PC-3 (cell line): ENCODE results near the gene OR10AD1. TPM values are rescaled to one million over a fixed set of nuclear protein-coding genes. Genes with fewer than 3 reads are reported as not detected.
A peak's percentile ranks its signal among the peaks of the same experiment; 100 is the strongest.

Source experiments
- ATAC-seq: fragments of 200-7000 bp; cut with Tn5 transposase; 2 replicates; pipeline ENCODE4 v1.9.1; 2020; ENCODE audit warnings: mild to moderate bottlenecking, moderate library complexity
- BruUV-seq: library from RNA; stranded (reverse); fragments of 400-500 nt; replicated peaks from 2 replicates; lab custom pipeline; 2021; lab: Mats Ljungman, UMichigan
- CTCF ChIA-PET: fragments of 300-600 bp; sonication (Branson Sonifier 250); formaldehyde crosslinking; loops from one replicate; lab custom pipeline; 2022; ENCODE audit warnings: antibody characterized with exemption; lab: Charles Lee
- POLR2A ChIA-PET: fragments of 300-600 bp; sonication (Branson Sonifier 250); formaldehyde crosslinking; loops from one replicate; lab custom pipeline; 2022; ENCODE audit warnings: antibody characterized with exemption; ENCODE audit not compliant: unreplicated experiment; lab: Charles Lee
- DNase-seq: peaks from one replicate; pipeline ENCODE4 v3.0.0-alpha.2; 2015
- H2AFZ ChIP-seq: fragments of 300-600 bp; sonication (generic); 2 replicates; pipeline ENCODE4 v1.6.0; 2016; ENCODE audit warnings: antibody characterized with exemption, low read length
- H3F3A ChIP-seq: fragments of 300-600 bp; sonication (generic); one replicate; pipeline ENCODE4 v1.6.0; 2017; ENCODE audit warnings: antibody characterized with exemption, low read length, control low read depth, mild to moderate bottlenecking; ENCODE audit not compliant: unreplicated experiment
- H3K27ac ChIP-seq: fragments of 300-600 bp; sonication (generic); 2 replicates; pipeline ENCODE4 v1.5.1; 2016; ENCODE audit warnings: mild to moderate bottlenecking, low read length
- H3K27me3 ChIP-seq: fragments of 300-600 bp; sonication (generic); 2 replicates; pipeline ENCODE4 v1.6.1; 2016; ENCODE audit warnings: low read length, mixed read lengths
- H3K36me3 ChIP-seq: fragments of 300-600 bp; sonication (generic); 2 replicates; pipeline ENCODE4 v1.6.1; 2016; ENCODE audit warnings: low read depth, mixed run types, low read length, mixed read lengths
- H3K4me1 ChIP-seq: fragments of 300-600 bp; sonication (generic); 2 replicates; pipeline ENCODE4 v1.5.1; 2016; ENCODE audit warnings: low read length; ENCODE audit not compliant: insufficient read depth
- H3K4me2 ChIP-seq: fragments of 300-600 bp; sonication (generic); 2 replicates; pipeline ENCODE4 v1.6.0; 2016; ENCODE audit warnings: low read length
- H3K4me3 ChIP-seq: fragments of 300-600 bp; sonication (generic); 2 replicates; pipeline ENCODE4 v1.5.1; 2016; ENCODE audit warnings: mild to moderate bottlenecking, low read length, mixed read lengths
- H3K79me2 ChIP-seq: fragments of 300-600 bp; sonication (generic); 2 replicates; pipeline ENCODE4 v1.6.1; 2017; ENCODE audit warnings: low read length, mixed read lengths
- H3K9ac ChIP-seq: fragments of 300-600 bp; sonication (generic); 2 replicates; pipeline ENCODE4 v1.6.0; 2016; ENCODE audit warnings: mild to moderate bottlenecking, low read length
- H3K9me2 ChIP-seq: fragments of 300-600 bp; sonication (generic); replicated peaks from 2 replicates; pipeline ENCODE4 v1.6.1; 2016; ENCODE audit warnings: mixed run types, low read length, mixed read lengths
- H3K9me3 ChIP-seq: fragments of 300-600 bp; sonication (generic); 2 replicates; pipeline ENCODE4 v1.6.1; 2016; ENCODE audit warnings: low read length, mixed read lengths
- H4K20me1 ChIP-seq: fragments of 300-600 bp; sonication (generic); 2 replicates; pipeline ENCODE4 v1.6.1; 2016; ENCODE audit warnings: low read length, mixed read lengths
- CTCF ChIP-seq: fragments of 300-600 bp; sonication (generic); conservative IDR thresholded peaks from 2 replicates; pipeline ENCODE4 v1.5.1; 2017; ENCODE audit warnings: antibody characterized with exemption, low read depth, mild to moderate bottlenecking, low read length
- EZH2 ChIP-seq: fragments of 300-600 bp; sonication (generic); IDR thresholded peaks from one replicate; pipeline ENCODE4 v1.6.1; 2017; ENCODE audit warnings: antibody characterized with exemption, mild to moderate bottlenecking, low read length; ENCODE audit not compliant: unreplicated experiment
- EZH2phosphoT487 ChIP-seq: fragments of 300-600 bp; sonication (generic); IDR thresholded peaks from 2 replicates; pipeline ENCODE4 v1.6.1; 2018; ENCODE audit warnings: mild to moderate bottlenecking, antibody characterized with exemption, low read length, borderline replicate concordance
- intact Hi-C: fragments of 100-400 bp; cut with micrococcal nuclease; formaldehyde crosslinking; loops from 2 replicates; pipeline ENCODE4 v1.9.0; 2023
- total RNA-seq: library from RNA; depleted of rRNA; stranded (reverse); fragments of >200 nt; gene quantifications from 2 replicates; pipeline ENCODE4 v1.2.3, GENCODE V29; 2014

The OR10AD1 gene
- total RNA-seq, 1 experiment from 2014 or later = not detected

GRCh38 chr12:48169011-48169410 lies 34.1 kb downstream of the OR10AD1 start:
- intact Hi-C loops = no loop called here
- no peaks in the 10 kb centered on the region for H4K20me1 ChIP-seq
- H3K4me2 ChIP-seq = no peak overlapping the region
- DNase-seq (no peak), ATAC-seq (no peak)
- BruUV-seq = no TSS peak
- H3K36me3 ChIP-seq = no peaks in the 10 kb centered on the region
- H3K4me3 ChIP-seq = no peak overlapping the region
- no peaks in the 10 kb centered on the region for H3K9me2 ChIP-seq
- H3K9ac ChIP-seq = no peak overlapping the region
- no peaks in the 10 kb centered on the region for H3F3A ChIP-seq
- H3K9me3 ChIP-seq = no peaks in the 10 kb centered on the region
- H3K27me3 ChIP-seq = peaks cover 4% of the 10 kb centered on the region; the same call in 1 of the 2 replicates
- ChIA-PET POLR2A (no interaction called here), CTCF (no interaction called here)
- no peak overlapping the region for H2AFZ ChIP-seq
- TF ChIP-seq EZH2phosphoT487 = no peak
- no peak for TF ChIP-seq CTCF
- TF ChIP-seq EZH2 = no peak
- no peak overlapping the region for H3K27ac ChIP-seq
- H3K4me1 ChIP-seq = no peaks in the 10 kb centered on the region
- no peaks in the 10 kb centered on the region for H3K79me2 ChIP-seq

- no peak for TF ChIP-seq EZH2
- TF ChIP-seq CTCF = peak; percentile 93
- no peak for TF ChIP-seq EZH2phosphoT487
- peak; percentile 51 for ATAC-seq
- Histone ChIP-seq H4K20me1 (no peaks in the 10 kb centered on the region), H3K9ac (no peak overlapping the region), H3K27me3 (no peaks in the 10 kb centered on the region), H3K36me3 (no peaks in the 10 kb centered on the region), H3K4me1 (no peaks in the 10 kb centered on the region), H3F3A (no peaks in the 10 kb centered on the region), H2AFZ (no peak overlapping the region), H3K4me2 (no peak overlapping the region), H3K4me3 (no peak overlapping the region), H3K9me2 (no peaks in the 10 kb centered on the region), H3K27ac (no peak overlapping the region), H3K9me3 (no peaks in the 10 kb centered on the region), H3K79me2 (no peaks in the 10 kb centered on the region)
- CTCF ChIA-PET = no interaction called here
- POLR2A ChIA-PET = no interaction called here
- BruUV-seq = no TSS peak
- DNase-seq = peak; percentile 69
- intact Hi-C loops = loop anchor here (1.0 to 2.0 kb wide), 2 partner anchors 81 to 201 kb away; no protein-coding TSS in a partner anchor
These were observed 37.8 kb downstream of the OR10AD1 start for GRCh38 chr12:48165089-48165981.

- Histone ChIP-seq H3K4me2 (no peak overlapping the region), H3K9ac (no peak overlapping the region), H3K79me2 (no peaks in the 10 kb centered on the region), H4K20me1 (no peaks in the 10 kb centered on the region), H3K9me3 (no peaks in the 10 kb centered on the region), H2AFZ (0 out of 2 replicates have a peak overlapping the region, but pooled peaks have one; percentile 43), H3K27me3 (no peaks in the 10 kb centered on the region), H3F3A (no peaks in the 10 kb centered on the region), H3K27ac (no peak overlapping the region), H3K4me1 (no peaks in the 10 kb centered on the region), H3K4me3 (no peak overlapping the region), H3K9me2 (no peaks in the 10 kb centered on the region), H3K36me3 (no peaks in the 10 kb centered on the region)
- POLR2A ChIA-PET = interaction anchor here (0.5 kb wide), 1 partner anchor 514 kb away, joined by 6 read pairs; no protein-coding TSS in a partner anchor
- no peak for TF ChIP-seq EZH2phosphoT487
- TF ChIP-seq EZH2 = no peak
- no peak for TF ChIP-seq CTCF
- DNase-seq (no peak), ATAC-seq (no peak)
- intact Hi-C loops = loop anchor here (2.0 kb wide), 1 partner anchor 200 kb away; no protein-coding TSS in a partner anchor
- BruUV-seq = no TSS peak
- CTCF ChIA-PET = no interaction called here
These were observed 38.6 kb downstream of the OR10AD1 start for GRCh38 chr12:48164451-48164850.
